B cell (primary cell): ENCODE data around the gene LIMCH1. TPM values are rescaled to one million over a fixed set of nuclear protein-coding genes. Genes with fewer than 3 reads are reported as not detected.

Source experiments
- ATAC-seq: fragments of 200-7000 bp; cut with Tn5 transposase; one replicate; pipeline ENCODE4 v1.10.0; 2021; ENCODE audit warnings: low read depth, mild to moderate bottlenecking, moderate number of reproducible peaks, moderate library complexity
- CTCF ChIA-PET: fragments of 350-600 bp; sonication (Branson Sonifier 250); formaldehyde crosslinking; loops from one replicate; lab custom pipeline; 2021; ENCODE audit warnings: antibody characterized with exemption, inconsistent platforms; lab: Charles Lee
- POLR2A ChIA-PET: fragments of 350-600 bp; sonication (Branson Sonifier 250); formaldehyde crosslinking; loops from one replicate; lab custom pipeline; 2021; ENCODE audit warnings: antibody characterized with exemption; lab: Charles Lee
- DNase-seq: peaks from one replicate; pipeline ENCODE4 v3.0.0; 2013
- H2AFZ ChIP-seq: 2 replicates; pipeline ENCODE4 v1.6.1; 2012; ENCODE audit warnings: mild to moderate bottlenecking, low read depth, low read length; ENCODE audit not compliant: insufficient read depth, poor library complexity, severe bottlenecking
- H3K27ac ChIP-seq, 2 donors: 1 replicate in 1 of 2; 2 replicates in 1 of 2; pipeline ENCODE4 v1.5.1; 2012 to 2013; ENCODE audit warnings: low read length in 2 of 2, mild to moderate bottlenecking in 2 of 2, moderate library complexity in 1 of 2
- H3K27me3 ChIP-seq, 4 experiments: fragments of 200-600 bp in 1 of 4; sonication (generic) in 1 of 4; replicated peaks in 1 of 4; 1 replicate in 2 of 4; 2 replicates in 2 of 4; pipeline versions ENCODE4 v1.6.1 to v1.7.0; 2013 to 2016; ENCODE audit warnings: low read length in 3 of 4, mild to moderate bottlenecking in 2 of 4, mixed read lengths in 1 of 4, moderate library complexity in 1 of 4; ENCODE audit not compliant: insufficient read depth in 4 of 4, control insufficient read depth in 3 of 4; ENCODE audit errors: control extremely low read depth in 1 of 4
- H3K36me3 ChIP-seq, 2 experiments: replicated peaks in 1 of 2; 1 replicate in 1 of 2; 2 replicates in 1 of 2; pipeline versions ENCODE4 v1.6.1 to v1.7.1; 2013; ENCODE audit warnings: low read length in 1 of 2; ENCODE audit not compliant: insufficient read depth in 2 of 2, control insufficient read depth in 1 of 2; ENCODE audit errors: control extremely low read depth in 1 of 2, extremely low read depth in 1 of 2
- H3K4me1 ChIP-seq, 2 donors: fragments of 200-600 bp in 1 of 2; sonication (generic) in 1 of 2; 1 replicate in 1 of 2; 2 replicates in 1 of 2; pipeline versions ENCODE4 v1.5.1 to v1.6.1; 2013 to 2017; ENCODE audit warnings: low read length in 2 of 2; ENCODE audit not compliant: control insufficient read depth in 2 of 2, insufficient read depth in 2 of 2
- H3K4me2 ChIP-seq: replicated peaks from 2 replicates; pipeline ENCODE3; 2012; ENCODE audit warnings: mild to moderate bottlenecking, low read depth, low read length; ENCODE audit not compliant: poor library complexity, severe bottlenecking
- H3K4me3 ChIP-seq, 5 experiments: fragments of 200-600 bp in 1 of 5; sonication (generic) in 1 of 5; 1 replicate in 3 of 5; 2 replicates in 2 of 5; pipeline versions ENCODE4 v1.5.1 to v1.7.0; 2011 to 2016; ENCODE audit warnings: low read length in 4 of 5, mild to moderate bottlenecking in 4 of 5, low read depth in 2 of 5, control low read depth in 1 of 5, moderate library complexity in 1 of 5; ENCODE audit not compliant: insufficient read depth in 1 of 5; ENCODE audit errors: control extremely low read depth in 1 of 5, extremely low read depth in 1 of 5
- H3K79me2 ChIP-seq: fragments of 200-600 bp; sonication (generic); one replicate; pipeline ENCODE4 v1.6.0; 2016; ENCODE audit warnings: low read length; ENCODE audit not compliant: control insufficient read depth, insufficient read depth
- H3K9ac ChIP-seq: fragments of 200-600 bp; sonication (generic); 2 replicates; pipeline ENCODE4 v1.6.1; 2017; ENCODE audit warnings: mild to moderate bottlenecking, low read length, moderate library complexity
- H3K9me3 ChIP-seq, 3 donors: one replicate each; pipeline versions ENCODE4 v1.6.1 to v1.7.1; 2013; ENCODE audit warnings: low read length in 2 of 3; ENCODE audit not compliant: control insufficient read depth in 2 of 3, insufficient read depth in 1 of 3; ENCODE audit errors: control extremely low read depth in 1 of 3
- H4K20me1 ChIP-seq: 2 replicates; pipeline ENCODE4 v1.6.0; 2012; ENCODE audit warnings: mild to moderate bottlenecking, low read length; ENCODE audit not compliant: insufficient read depth, control insufficient read depth, poor library complexity, severe bottlenecking
- H3K27ac Mint-ChIP-seq: one replicate; pipeline ENCODE4 v1.8.0; 2021; ENCODE audit warnings: mixed read lengths
- H3K27me3 Mint-ChIP-seq: one replicate; pipeline ENCODE4 v1.8.0; 2021; ENCODE audit warnings: mixed read lengths
- H3K4me1 Mint-ChIP-seq: one replicate; pipeline ENCODE4 v1.8.0; 2021; ENCODE audit warnings: mixed read lengths
- H3K4me3 Mint-ChIP-seq: one replicate; pipeline ENCODE4 v1.8.0; 2021; ENCODE audit warnings: mixed read lengths
- H3K9me3 Mint-ChIP-seq: one replicate; pipeline ENCODE4 v1.8.0; 2022; ENCODE audit warnings: mixed read lengths; ENCODE audit not compliant: insufficient read depth
- EZH2 ChIP-seq: IDR thresholded peaks from 2 replicates; pipeline ENCODE4 v1.6.1; 2012; ENCODE audit warnings: borderline replicate concordance, low read depth, mild to moderate bottlenecking, moderate library complexity, low read length; ENCODE audit not compliant: insufficient read depth, poor library complexity, severe bottlenecking
- WGBS: methylation state at CpG from one replicate; pipeline ENCODE4 v1.1.5; 2013; ENCODE audit warnings: missing lambda C conversion rate; ENCODE audit not compliant: insufficient coverage; 5-methylcytosine and 5-hydroxymethylcytosine counted together
- intact Hi-C: fragments of 100-400 bp; cut with micrococcal nuclease; formaldehyde crosslinking; loops from one replicate; pipeline ENCODE4 v1.10.0; 2022
- polyA plus RNA-seq: library from polyadenylated mRNA; depleted of rRNA; stranded (reverse); fragments of >200 nt; gene quantifications from 2 replicates; pipeline ENCODE4 v1.2.3, GENCODE V29; 2012
- total RNA-seq, 2 donors: library from RNA; stranded (reverse); fragments of 120-200 nt in 1 of 2; gene quantifications; 1 replicate in 1 of 2; 2 replicates in 1 of 2; pipeline versions ENCODE4 v1.2.3 to v1.2.4, GENCODE V29; 2013 to 2022
- TF ChIP-seq, protein P1 (sequence below): fragments of 200-600 bp; IDR thresholded peaks from one replicate; pipeline ENCODE4 v1.8.0; 2022; ENCODE audit warnings: antibody characterized with exemption, mild to moderate bottlenecking

Gene LIMCH1
- total and polyA plus RNA-seq, 2 donors (not counting 1 experiment from before 2014, with no cell fraction given): not detected

DNA sequence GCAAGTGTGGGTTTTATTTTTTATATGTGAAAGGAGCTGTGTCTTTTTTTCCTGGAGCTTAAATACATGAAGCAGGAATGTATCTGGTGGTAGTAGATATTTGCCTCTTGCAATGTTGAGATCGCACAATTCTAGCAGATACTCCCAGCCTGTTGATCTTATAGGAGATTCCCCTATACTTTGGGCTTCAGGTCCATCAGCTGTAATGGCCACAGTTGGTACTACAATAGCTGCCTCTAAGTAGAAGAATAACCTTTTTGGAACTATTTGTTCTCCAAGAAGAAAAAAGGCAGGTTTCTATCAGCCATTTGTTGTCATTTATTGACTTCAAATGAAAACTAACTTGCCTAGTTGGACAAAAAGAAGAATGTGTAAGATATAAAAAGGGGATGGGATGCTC, 37.7 kb downstream of the LIMCH1 start:
- DNase-seq (no peak), ATAC-seq (no peak)
- H3K27me3 ChIP-seq: no peaks in the 10 kb centered on the region
- no peaks in the 10 kb centered on the region for H3K9me3 Mint-ChIP-seq
- no peak overlapping the region for H3K27ac Mint-ChIP-seq
- H4K20me1 ChIP-seq: no peaks in the 10 kb centered on the region
- no peaks in the 10 kb centered on the region for H3K79me2 ChIP-seq
- CTCF ChIA-PET: no interaction called here
- no peak overlapping the region for H3K27ac ChIP-seq
- H3K36me3 ChIP-seq: no peaks in the 10 kb centered on the region
- H3K27me3 Mint-ChIP-seq: peaks cover 2% of the 10 kb centered on the region
- H3K4me1 ChIP-seq: no peaks in the 10 kb centered on the region
- H3K9ac ChIP-seq: no peak overlapping the region
- H3K4me3 Mint-ChIP-seq: no peak overlapping the region
- intact Hi-C loops: no loop called here
- no CpG with 5 or more reads among the region's 1 CpG for WGBS
- H3K9me3 ChIP-seq: no peaks in the 10 kb centered on the region
- H3K4me1 Mint-ChIP-seq: no peaks in the 10 kb centered on the region
- POLR2A ChIA-PET: no interaction called here
- H3K4me3 ChIP-seq: no peak overlapping the region
- H2AFZ ChIP-seq: no peak overlapping the region
- no peak for TF ChIP-seq EZH2
- TF ChIP-seq, protein P1, sequence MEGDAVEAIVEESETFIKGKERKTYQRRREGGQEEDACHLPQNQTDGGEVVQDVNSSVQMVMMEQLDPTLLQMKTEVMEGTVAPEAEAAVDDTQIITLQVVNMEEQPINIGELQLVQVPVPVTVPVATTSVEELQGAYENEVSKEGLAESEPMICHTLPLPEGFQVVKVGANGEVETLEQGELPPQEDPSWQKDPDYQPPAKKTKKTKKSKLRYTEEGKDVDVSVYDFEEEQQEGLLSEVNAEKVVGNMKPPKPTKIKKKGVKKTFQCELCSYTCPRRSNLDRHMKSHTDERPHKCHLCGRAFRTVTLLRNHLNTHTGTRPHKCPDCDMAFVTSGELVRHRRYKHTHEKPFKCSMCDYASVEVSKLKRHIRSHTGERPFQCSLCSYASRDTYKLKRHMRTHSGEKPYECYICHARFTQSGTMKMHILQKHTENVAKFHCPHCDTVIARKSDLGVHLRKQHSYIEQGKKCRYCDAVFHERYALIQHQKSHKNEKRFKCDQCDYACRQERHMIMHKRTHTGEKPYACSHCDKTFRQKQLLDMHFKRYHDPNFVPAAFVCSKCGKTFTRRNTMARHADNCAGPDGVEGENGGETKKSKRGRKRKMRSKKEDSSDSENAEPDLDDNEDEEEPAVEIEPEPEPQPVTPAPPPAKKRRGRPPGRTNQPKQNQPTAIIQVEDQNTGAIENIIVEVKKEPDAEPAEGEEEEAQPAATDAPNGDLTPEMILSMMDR: no peak
- no peak overlapping the region for H3K4me2 ChIP-seq

DNA sequence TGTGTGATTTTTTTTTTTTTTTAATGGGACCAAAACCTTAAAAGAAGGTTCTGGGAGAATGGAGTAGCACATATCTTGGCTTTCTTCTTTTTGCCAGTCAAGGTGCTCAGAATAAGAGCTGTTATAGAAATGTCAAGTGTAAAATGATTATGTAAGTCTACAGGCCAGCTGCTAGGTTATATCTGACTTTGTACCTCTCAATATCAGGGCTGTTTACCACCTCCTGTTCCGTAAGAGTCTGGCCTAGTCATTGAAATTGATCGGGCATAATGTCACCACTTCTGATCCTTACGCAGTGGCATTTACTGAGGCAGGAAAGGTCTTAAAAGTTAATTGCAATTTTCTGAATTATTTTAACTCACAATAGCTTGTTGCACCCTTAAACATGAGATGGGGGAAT, 41.1 kb downstream of the LIMCH1 start:
- CTCF ChIA-PET: no interaction called here

More for the DNA sequence above, 41.1 kb downstream of the LIMCH1 start:
- Histone ChIP-seq H3K9me3 (no peaks in the 10 kb centered on the region), H3K27me3 (no peaks in the 10 kb centered on the region), H3K4me3 (no peak overlapping the region), H2AFZ (no peak overlapping the region), H3K36me3 (no peaks in the 10 kb centered on the region), H3K79me2 (no peaks in the 10 kb centered on the region), H3K4me1 (no peaks in the 10 kb centered on the region), H4K20me1 (no peaks in the 10 kb centered on the region), H3K4me2 (no peak overlapping the region), H3K27ac (no peak overlapping the region), H3K9ac (no peak overlapping the region)
- Mint-ChIP-seq H3K4me3 (no peak overlapping the region), H3K27ac (no peak overlapping the region), H3K9me3 (no peaks in the 10 kb centered on the region), H3K27me3 (no peaks in the 10 kb centered on the region), H3K4me1 (no peaks in the 10 kb centered on the region)
- intact Hi-C loops: no loop called here
- TF ChIP-seq, protein P1: no peak
- TF ChIP-seq EZH2: no peak
- POLR2A ChIA-PET: no interaction called here
- ATAC-seq (no peak), DNase-seq (no peak)
- 100% methylated on average over 1 of the region's 3 CpGs for WGBS
